SJCRH30 (cell line): Measurements from ENCODE around the gene HNRNPR. TPM values are rescaled to one million over a fixed set of nuclear protein-coding genes. Genes with fewer than 3 reads are reported as not detected.
"Not testable (repeated sequence)": the region's sequence is repeated elsewhere in the genome, so short reads cannot be mapped to it uniquely, and the experiment has no call there.

Experiments
- DNase-seq, 2 experiments: peaks; one replicate each; pipeline ENCODE4 v3.0.0-alpha.2; 2015 to 2020
- H3K27ac ChIP-seq: fragments of 250-450 bp; sonication (Bioruptor Pico); 2 replicates; pipeline ENCODE4 v1.5.1; 2020; ENCODE audit warnings: mild to moderate bottlenecking, moderate library complexity
- H3K27me3 ChIP-seq: fragments of 250-450 bp; sonication (Bioruptor Pico); 2 replicates; pipeline ENCODE4 v1.5.1; 2020; ENCODE audit warnings: mild to moderate bottlenecking, moderate library complexity
- H3K36me3 ChIP-seq: fragments of 250-450 bp; sonication (Bioruptor Pico); 2 replicates; pipeline ENCODE4 v1.5.1; 2020; ENCODE audit warnings: mild to moderate bottlenecking, moderate library complexity
- H3K4me1 ChIP-seq: fragments of 250-450 bp; sonication (Bioruptor Pico); 2 replicates; pipeline ENCODE4 v1.5.1; 2020; ENCODE audit warnings: mild to moderate bottlenecking, moderate library complexity
- H3K4me3 ChIP-seq: fragments of 250-450 bp; sonication (Bioruptor Pico); 2 replicates; pipeline ENCODE4 v1.5.1; 2020; ENCODE audit warnings: mild to moderate bottlenecking, moderate library complexity
- H3K9me3 ChIP-seq: fragments of 250-450 bp; sonication (Bioruptor Pico); replicated peaks from 2 replicates; pipeline ENCODE4 v1.5.1; 2020; ENCODE audit warnings: mild to moderate bottlenecking, moderate library complexity
- total RNA-seq: library from RNA; depleted of rRNA; stranded (reverse); fragments of >200 nt; shearing (Covaris generic); gene quantifications from 2 replicates; pipeline ENCODE4 v1.2.3, GENCODE V29; 2014; rRNA removed

The HNRNPR gene
- 342 and 380 TPM in 2 replicates for total RNA-seq

DNA sequence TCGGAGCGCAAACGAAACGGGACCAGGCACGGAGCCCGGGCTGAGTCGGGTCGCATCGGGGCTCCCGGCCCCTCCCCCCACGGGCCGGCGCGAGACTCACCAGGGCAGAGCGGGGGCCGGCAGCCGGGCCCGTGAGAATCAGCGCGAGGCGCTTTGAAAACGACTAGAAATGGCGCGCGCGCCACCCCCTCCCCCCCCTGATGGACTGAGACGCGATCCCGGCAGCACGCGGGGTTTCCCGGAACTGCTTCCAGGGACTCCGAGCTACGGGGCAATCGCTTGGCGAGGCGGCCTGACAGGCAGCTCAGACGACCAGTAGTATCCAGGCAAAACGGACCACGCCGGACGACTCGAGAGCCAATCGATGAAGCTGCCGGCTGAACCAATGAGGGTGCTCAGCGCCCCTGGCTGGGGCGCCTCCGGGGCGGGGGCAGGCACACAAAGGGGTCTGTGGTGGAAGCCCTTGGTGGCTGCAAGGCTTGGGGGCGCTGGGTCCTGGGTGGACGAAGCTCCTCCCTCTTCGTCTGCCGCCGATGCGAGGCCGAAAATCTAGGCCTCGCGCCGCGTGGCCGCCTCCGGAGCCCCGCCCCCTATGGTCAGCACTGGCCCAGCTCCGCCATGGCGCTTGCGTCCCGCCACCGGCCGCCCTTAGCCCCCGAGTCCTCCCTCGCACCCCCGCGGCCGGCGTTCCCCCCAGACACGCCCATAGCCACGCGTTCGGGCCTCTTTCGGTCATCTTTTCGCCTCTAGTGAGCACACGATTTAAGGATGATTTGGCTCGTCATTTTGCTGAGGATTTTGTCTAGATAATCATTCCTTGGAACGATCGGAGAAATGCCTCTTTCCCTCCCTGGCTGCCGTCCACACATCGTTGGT, at the start of gene HNRNPR:
HNRNPR (minus strand) TSS at position 174 of the 876 bp plus-strand sequence. CDS start 3,276 bp downstream, outside the sequence.
- no peaks in the 10 kb centered on the region for H3K9me3 ChIP-seq
- peak within 1 kb of the TSS; percentile 86 for H3K4me3 ChIP-seq
- H3K27ac ChIP-seq: peak within 1 kb of the TSS; percentile 96
- peak; percentile 100 for DNase-seq
- H3K27me3 ChIP-seq: no peaks in the 10 kb centered on the region
- H3K4me1 ChIP-seq: peaks cover 8% of the 10 kb centered on the region
- peaks cover 23% of the 10 kb centered on the region for H3K36me3 ChIP-seq

- Histone ChIP-seq H3K4me3 (no peak overlapping the region), H3K27ac (no peak overlapping the region), H3K4me1 (peaks cover 13% of the 10 kb centered on the region), H3K36me3 (no peaks in the 10 kb centered on the region), H3K9me3 (no peaks in the 10 kb centered on the region), H3K27me3 (no peaks in the 10 kb centered on the region)
- no peak for DNase-seq
Measured at GRCh38 chr1:23393706-23394105, 49.6 kb upstream of the HNRNPR start.

DNA sequence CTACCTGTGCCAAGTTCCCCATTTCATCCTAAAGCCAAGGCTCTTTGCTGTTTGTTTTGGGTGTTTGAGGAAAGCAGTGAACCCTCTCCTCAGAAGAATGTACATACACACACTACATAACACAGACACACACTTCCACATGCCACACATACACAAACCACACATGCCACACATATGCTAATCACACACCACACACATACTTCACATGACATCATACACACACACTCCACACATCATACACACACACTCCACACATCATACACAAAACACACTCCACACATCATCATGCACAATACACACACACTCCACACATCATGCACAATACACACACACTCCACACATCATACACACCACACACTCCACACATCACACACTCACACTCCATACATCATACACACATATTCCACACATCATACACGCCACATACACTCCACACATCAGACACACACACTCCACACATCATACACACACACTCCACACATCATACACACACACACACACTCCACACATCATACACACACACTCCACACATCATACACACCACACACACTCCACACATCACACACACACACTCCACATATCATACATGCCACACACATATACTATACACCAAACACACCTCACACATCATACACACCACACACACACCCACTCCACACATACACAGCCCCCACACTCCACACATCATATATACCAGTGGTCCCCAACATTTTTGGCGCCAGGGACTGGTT, 48.2 kb upstream of the HNRNPR start:
- Histone ChIP-seq H3K27ac (no peak overlapping the region), H3K36me3 (no peaks in the 10 kb centered on the region), H3K4me1 (peaks cover 13% of the 10 kb centered on the region), H3K4me3 (no peak overlapping the region), H3K9me3 (no peaks in the 10 kb centered on the region), H3K27me3 (no peaks in the 10 kb centered on the region)
- no peak for DNase-seq

GRCh38 chr1:23389837-23390321, 45.8 kb upstream of the HNRNPR start:
- H3K9me3 ChIP-seq: no peaks in the 10 kb centered on the region
- H3K36me3 ChIP-seq: no peaks in the 10 kb centered on the region
- DNase-seq: no peak
- no peaks in the 10 kb centered on the region; the same call in 1 of the 2 replicates for H3K27me3 ChIP-seq
- no peak overlapping the region for H3K4me3 ChIP-seq
- H3K27ac ChIP-seq: no peak overlapping the region
- H3K4me1 ChIP-seq: peaks cover 7% of the 10 kb centered on the region

GRCh38 chr1:23387494-23387893, 43.4 kb upstream of the HNRNPR start:
- DNase-seq: no peak
- no peak overlapping the region for H3K27ac ChIP-seq
- H3K4me3 ChIP-seq: no peak overlapping the region
- no peaks in the 10 kb centered on the region; the same call in 1 of the 2 replicates for H3K27me3 ChIP-seq
- no peaks in the 10 kb centered on the region for H3K36me3 ChIP-seq
- H3K9me3 ChIP-seq: no peaks in the 10 kb centered on the region
- H3K4me1 ChIP-seq: no peaks in the 10 kb centered on the region

DNA sequence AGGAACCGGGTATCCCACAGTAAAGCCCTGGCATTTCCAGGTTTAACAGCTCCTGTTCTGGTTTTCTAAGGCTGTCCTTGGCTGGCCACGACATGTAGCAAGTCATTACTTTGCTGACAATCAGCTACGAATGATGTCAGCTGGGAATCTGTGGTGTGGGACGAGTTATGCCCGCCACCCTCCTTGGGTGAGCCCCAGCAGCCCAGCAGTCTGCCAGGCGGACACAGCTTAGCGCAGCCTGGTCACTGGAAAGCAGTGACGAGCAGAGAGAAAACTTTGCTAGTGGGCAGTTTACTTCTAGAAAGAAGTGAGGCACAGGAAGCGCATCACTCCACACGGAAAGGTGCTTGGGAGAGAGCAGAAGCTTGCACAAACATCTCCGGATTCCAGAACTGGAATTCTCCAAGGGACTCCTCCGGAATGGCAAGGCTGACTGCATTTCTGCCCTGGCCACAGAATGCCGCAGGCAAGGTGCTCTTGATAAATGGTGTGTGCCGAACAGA, 41.1 kb upstream of the HNRNPR start:
- H3K36me3 ChIP-seq: no peaks in the 10 kb centered on the region
- no peaks in the 10 kb centered on the region; the same call in 1 of the 2 replicates for H3K27me3 ChIP-seq
- no peak overlapping the region for H3K27ac ChIP-seq
- H3K4me1 ChIP-seq: no peaks in the 10 kb centered on the region
- H3K9me3 ChIP-seq: no peaks in the 10 kb centered on the region
- H3K4me3 ChIP-seq: no peak overlapping the region
- DNase-seq: no peak

DNA sequence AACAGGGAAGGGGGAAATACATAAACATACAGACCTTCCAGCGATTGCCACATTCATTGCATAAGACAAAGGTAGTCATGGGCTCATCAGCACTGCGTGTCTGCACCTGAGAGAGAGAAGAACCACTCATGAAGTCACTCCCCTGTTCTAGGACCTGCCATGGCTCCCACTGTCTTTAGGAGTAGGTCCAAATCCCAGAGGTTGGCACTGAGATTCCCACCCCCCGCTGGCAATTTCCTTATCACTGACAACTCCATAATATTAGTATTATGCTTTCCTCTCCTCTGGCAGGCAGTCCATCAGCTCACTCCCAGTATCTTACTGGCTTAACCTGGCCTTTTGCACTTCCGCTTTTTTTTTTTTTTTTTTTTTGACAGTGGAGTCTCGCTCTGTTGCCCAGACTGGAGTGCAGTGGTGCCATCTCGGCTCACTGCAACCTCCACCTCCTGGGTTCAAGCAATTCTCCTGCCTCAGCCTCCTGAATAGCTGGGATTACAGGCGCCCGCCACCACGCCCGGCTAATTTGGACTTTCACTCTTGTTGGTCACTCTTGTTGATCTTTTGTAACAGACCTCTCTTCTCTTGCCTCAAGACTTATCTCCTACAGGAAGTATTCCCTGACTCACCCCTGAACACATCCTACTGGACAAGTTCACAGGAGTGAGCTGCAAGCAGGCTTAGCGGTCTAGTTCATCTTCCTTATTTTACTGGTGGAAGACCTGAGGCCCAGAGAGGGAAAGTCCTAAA, 40.4 kb upstream of the HNRNPR start:
- no peak overlapping the region for H3K27ac ChIP-seq
- no peak overlapping the region for H3K4me3 ChIP-seq
- H3K9me3 ChIP-seq: no peaks in the 10 kb centered on the region
- no peak for DNase-seq
- no peaks in the 10 kb centered on the region; the same call in 1 of the 2 replicates for H3K27me3 ChIP-seq
- no peaks in the 10 kb centered on the region for H3K4me1 ChIP-seq
- H3K36me3 ChIP-seq: no peaks in the 10 kb centered on the region

- Histone ChIP-seq H3K27me3 (no peaks in the 10 kb centered on the region; the same call in 1 of the 2 replicates), H3K27ac (no peak overlapping the region), H3K36me3 (no peaks in the 10 kb centered on the region), H3K9me3 (no peaks in the 10 kb centered on the region), H3K4me3 (no peak overlapping the region), H3K4me1 (no peaks in the 10 kb centered on the region)
- no peak for DNase-seq
Measured at GRCh38 chr1:23383577-23384311, 39.7 kb upstream of the HNRNPR start.

- Histone ChIP-seq H3K9me3 (no peaks in the 10 kb centered on the region), H3K4me3 (no peak overlapping the region), H3K27ac (no peak overlapping the region), H3K27me3 (no peaks in the 10 kb centered on the region; the same call in 1 of the 2 replicates), H3K4me1 (no peaks in the 10 kb centered on the region; the same call in 1 of the 2 replicates), H3K36me3 (no peaks in the 10 kb centered on the region)
- no peak for DNase-seq
Measured at GRCh38 chr1:23381233-23381885, 37.3 kb upstream of the HNRNPR start.

DNA sequence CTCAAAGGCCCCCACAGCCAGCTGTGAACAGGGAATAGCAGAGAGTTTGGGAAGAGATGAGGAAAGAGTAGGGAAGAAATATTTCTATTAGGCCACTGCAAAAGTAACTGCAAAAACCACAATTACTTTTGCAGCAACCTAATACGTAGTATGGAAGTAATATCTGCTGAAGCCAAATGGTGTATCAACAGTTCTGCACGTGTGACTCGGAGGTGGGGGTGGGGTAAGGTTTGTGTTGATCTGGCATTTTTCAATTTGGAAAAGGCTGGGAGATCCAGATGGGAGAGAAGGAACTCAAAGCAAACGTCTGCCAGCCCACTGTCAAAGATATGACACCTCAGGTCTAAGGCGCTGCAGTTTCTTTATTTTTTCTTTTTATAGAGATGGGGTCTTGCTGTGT, 36.6 kb upstream of the HNRNPR start:
- DNase-seq: no peak
- Histone ChIP-seq H3K36me3 (no peaks in the 10 kb centered on the region), H3K27me3 (no peaks in the 10 kb centered on the region; the same call in 1 of the 2 replicates), H3K4me3 (no peak overlapping the region), H3K4me1 (no peaks in the 10 kb centered on the region; the same call in 1 of the 2 replicates), H3K27ac (no peak overlapping the region), H3K9me3 (no peaks in the 10 kb centered on the region)

DNA sequence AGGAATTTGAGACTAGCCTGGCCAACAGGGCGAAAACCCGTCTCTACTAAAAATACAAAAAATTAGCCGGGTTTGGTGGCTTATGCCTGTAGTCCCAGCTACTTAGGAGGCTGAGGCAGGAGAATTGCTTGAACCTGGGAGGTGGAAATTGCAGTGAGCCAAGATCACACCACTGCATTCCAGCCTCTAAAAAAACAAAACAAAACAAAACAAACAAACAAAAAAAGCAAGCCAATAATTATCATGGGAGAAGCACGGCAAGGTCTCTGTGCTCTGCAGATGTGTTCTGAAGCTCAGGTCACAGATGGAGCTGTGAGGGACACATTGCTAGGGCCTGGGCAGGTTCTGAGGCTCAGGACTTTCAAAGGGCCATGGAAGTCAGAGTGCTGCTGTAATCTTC, 36.2 kb upstream of the HNRNPR start:
- H3K4me1 ChIP-seq, H3K27ac ChIP-seq, DNase-seq, H3K4me3 ChIP-seq, H3K36me3 ChIP-seq, H3K9me3 ChIP-seq, H3K27me3 ChIP-seq: not testable (repeated sequence)

DNA sequence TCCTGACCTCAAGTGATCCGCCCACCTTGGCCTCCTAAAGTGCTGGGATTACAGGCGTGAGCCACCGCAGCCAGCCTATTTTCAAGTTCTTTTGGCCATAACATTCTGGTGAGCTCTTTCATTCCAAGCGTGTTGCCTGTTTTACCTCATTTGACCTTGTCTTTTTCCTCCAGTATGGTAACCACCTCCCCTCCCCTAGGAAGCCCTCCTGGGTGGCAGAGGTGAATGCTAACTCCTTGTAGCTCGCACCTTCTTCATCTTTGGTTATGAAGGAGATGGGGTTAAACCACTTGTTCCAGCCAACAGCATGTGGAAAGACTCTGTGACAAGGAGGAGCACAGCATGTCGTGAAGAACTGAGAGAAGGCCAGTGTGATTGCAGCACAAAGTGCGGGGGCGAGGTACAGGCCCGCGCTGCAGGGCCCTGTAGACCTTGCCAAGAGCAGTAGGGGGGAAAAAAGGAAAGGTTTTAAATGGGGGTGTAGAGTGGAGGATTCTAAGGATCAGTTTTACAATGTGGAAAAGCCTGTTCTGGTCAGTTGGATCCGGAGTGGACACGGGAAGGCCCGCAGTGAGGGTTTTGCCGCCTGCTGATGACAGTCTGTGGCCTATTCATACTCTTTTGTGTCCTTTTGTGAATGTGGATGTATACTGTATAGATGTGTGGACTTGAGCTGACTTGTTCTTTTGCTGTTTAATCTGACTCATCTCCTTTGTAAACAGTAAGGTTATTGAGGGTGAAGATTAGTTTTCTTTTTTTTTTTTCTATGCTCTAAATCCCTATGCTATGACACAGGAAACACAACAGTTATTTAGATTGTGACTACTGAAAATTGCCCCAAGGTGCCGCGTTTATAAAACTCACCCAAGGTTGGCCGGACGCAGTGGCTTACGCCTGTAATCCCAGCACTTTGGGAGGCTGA, 33.1 kb upstream of the HNRNPR start:
- peak in 1 of 2 experiments; percentile 54 for DNase-seq
- H3K36me3 ChIP-seq: no peaks in the 10 kb centered on the region
- no peak overlapping the region for H3K4me3 ChIP-seq
- H3K4me1 ChIP-seq: no peaks in the 10 kb centered on the region; the same call in 1 of the 2 replicates
- no peak overlapping the region; the same call in 1 of the 2 replicates for H3K27ac ChIP-seq
- no peaks in the 10 kb centered on the region; the same call in 1 of the 2 replicates for H3K27me3 ChIP-seq
- no peaks in the 10 kb centered on the region for H3K9me3 ChIP-seq
